H1 (cell line): ENCODE data around the gene RNF4. TPM values are rescaled to one million over a fixed set of nuclear protein-coding genes. Genes with fewer than 3 reads are reported as not detected.

Experiments
- CTCF ChIA-PET: fragments of 300-600 bp; sonication (Branson Sonifier 250); formaldehyde crosslinking; loops from one replicate; lab custom pipeline; 2021; ENCODE audit not compliant: partially characterized antibody; lab: Charles Lee
- POLR2A ChIA-PET: fragments of 300-600 bp; sonication (Branson Sonifier 250); formaldehyde crosslinking; loops from one replicate; lab custom pipeline; 2021; ENCODE audit warnings: inconsistent platforms; ENCODE audit not compliant: partially characterized antibody; lab: Charles Lee
- DNase-seq, 2 experiments: peaks; one replicate each; pipeline versions ENCODE4 v3.0.0 to v3.0.0-alpha.2; 2010 to 2022; ENCODE audit warnings: low spot score in 2 of 2, low read depth in 1 of 2, mixed read lengths in 1 of 2
- FAIRE-seq: peaks from 2 replicates; lab custom pipeline; 2011; peaks lifted over from hg19 to GRCh38; lab: Jason Lieb, UNC
- H2AFZ ChIP-seq: 2 replicates; pipeline ENCODE4 v1.8.1; 2012; ENCODE audit warnings: low read length, inconsistent platforms
- H2AK5ac ChIP-seq: 2 replicates; pipeline ENCODE4 v1.6.1; 2013; ENCODE audit warnings: low read depth, low read length
- H2BK120ac ChIP-seq: replicated peaks from 2 replicates; pipeline ENCODE3; 2013; ENCODE audit warnings: low read depth, low read length, inconsistent platforms
- H2BK12ac ChIP-seq: 2 replicates; pipeline ENCODE4 v1.6.1; 2013; ENCODE audit warnings: low read depth, low read length
- H2BK15ac ChIP-seq: 2 replicates; pipeline ENCODE4 v1.6.1; 2013; ENCODE audit warnings: low read length
- H2BK20ac ChIP-seq: 2 replicates; pipeline ENCODE4 v1.6.1; 2013; ENCODE audit warnings: low read length
- H2BK5ac ChIP-seq: 2 replicates; pipeline ENCODE4 v1.6.1; 2013; ENCODE audit warnings: low read depth, low read length
- H3K14ac ChIP-seq: 2 replicates; pipeline ENCODE4 v1.6.1; 2013; ENCODE audit warnings: inconsistent platforms; ENCODE audit not compliant: insufficient read length
- H3K18ac ChIP-seq: 2 replicates; pipeline ENCODE4 v1.6.1; 2013; ENCODE audit warnings: low read length; ENCODE audit errors: extremely low read depth
- H3K23ac ChIP-seq: 2 replicates; pipeline ENCODE4 v1.6.1; 2013; ENCODE audit warnings: inconsistent platforms; ENCODE audit not compliant: insufficient read length
- H3K23me2 ChIP-seq: 2 replicates; pipeline ENCODE4 v1.6.1; 2013; ENCODE audit warnings: low read depth, low read length
- H3K27ac ChIP-seq: 2 replicates; pipeline ENCODE4 v1.6.1; 2011; ENCODE audit warnings: low read depth, low read length, inconsistent platforms
- H3K27me3 ChIP-seq, 4 experiments: replicated peaks in 1 of 4; 1 replicate in 1 of 4; 2 replicates in 3 of 4; pipeline versions ENCODE4 v1.6.1 to v1.8.1; 2011 to 2013; ENCODE audit warnings: low read length in 3 of 4, mild to moderate bottlenecking in 3 of 4, inconsistent platforms in 2 of 4, mixed read lengths in 2 of 4, moderate library complexity in 1 of 4; ENCODE audit not compliant: control insufficient read depth in 3 of 4, insufficient read depth in 3 of 4; ENCODE audit errors: extremely low read depth in 1 of 4
- H3K36me3 ChIP-seq, 4 experiments: 2 replicates each; pipeline versions ENCODE4 v1.6.1 to v1.8.1; 2011 to 2013; ENCODE audit warnings: mild to moderate bottlenecking in 4 of 4, low read length in 3 of 4, moderate library complexity in 2 of 4, control low read depth in 1 of 4, inconsistent platforms in 1 of 4; ENCODE audit not compliant: insufficient read depth in 4 of 4, control insufficient read depth in 2 of 4
- H3K4ac ChIP-seq: replicated peaks from 2 replicates; pipeline ENCODE3; 2013; ENCODE audit warnings: low read length, low read depth, mixed read lengths, inconsistent platforms; ENCODE audit not compliant: insufficient read length
- H3K4me1 ChIP-seq, 4 experiments: replicated peaks in 1 of 4; 1 replicate in 1 of 4; 2 replicates in 3 of 4; pipeline versions ENCODE4 v1.6.1 to v1.8.1; 2011 to 2013; ENCODE audit warnings: low read length in 3 of 4, inconsistent platforms in 2 of 4, mixed read lengths in 1 of 4; ENCODE audit not compliant: insufficient read depth in 4 of 4, control insufficient read depth in 3 of 4
- H3K4me2 ChIP-seq, 2 experiments: 2 replicates each; pipeline versions ENCODE4 v1.6.1 to v1.8.1; 2011 to 2013; ENCODE audit warnings: low read depth in 2 of 2, low read length in 2 of 2, control low read depth in 1 of 2, inconsistent platforms in 1 of 2, mild to moderate bottlenecking in 1 of 2; ENCODE audit not compliant: insufficient read depth in 1 of 2
- H3K4me3 ChIP-seq, 4 experiments: fragments of 200-600, 300-600 bp in 1 of 4; sonication (generic), shearing (Covaris generic), sonication (Bioruptor Twin) in 1 of 4; 2 replicates each; pipeline versions ENCODE4 v1.5.1 to v1.8.1; 2011 to 2016; ENCODE audit warnings: low read length in 4 of 4, low read depth in 3 of 4, control low read depth in 2 of 4, inconsistent platforms in 2 of 4, mild to moderate bottlenecking in 2 of 4, mixed read lengths in 1 of 4, moderate library complexity in 1 of 4; ENCODE audit not compliant: insufficient read depth in 2 of 4; ENCODE audit errors: extremely low read depth in 1 of 4
- H3K56ac ChIP-seq: replicated peaks from 2 replicates; pipeline ENCODE3; 2013; ENCODE audit warnings: low read depth, mild to moderate bottlenecking, mixed read lengths, low read length, inconsistent platforms; ENCODE audit not compliant: insufficient read length
- H3K79me1 ChIP-seq: 2 replicates; pipeline ENCODE4 v1.6.1; 2013; ENCODE audit warnings: low read depth, low read length, control low read depth
- H3K79me2 ChIP-seq, 2 experiments: 2 replicates each; pipeline versions ENCODE4 v1.6.1 to v1.8.1; 2012 to 2013; ENCODE audit warnings: low read length in 2 of 2, mild to moderate bottlenecking in 2 of 2, inconsistent platforms in 1 of 2; ENCODE audit not compliant: insufficient read depth in 2 of 2, control insufficient read depth in 1 of 2
- H3K9ac ChIP-seq, 4 experiments: replicated peaks in 1 of 4; 1 replicate in 1 of 4; 2 replicates in 3 of 4; pipeline versions ENCODE4 v1.6.1 to v1.8.1; 2011 to 2013; ENCODE audit warnings: low read depth in 3 of 4, low read length in 3 of 4, control low read depth in 2 of 4, mild to moderate bottlenecking in 2 of 4, moderate library complexity in 2 of 4, inconsistent platforms in 1 of 4; ENCODE audit errors: extremely low read depth in 1 of 4
- H3K9me3 ChIP-seq, 2 experiments: 2 replicates each; pipeline versions ENCODE4 v1.6.1 to v1.8.1; 2012 to 2013; ENCODE audit warnings: mild to moderate bottlenecking in 2 of 2, moderate library complexity in 2 of 2, control low read depth in 1 of 2, inconsistent platforms in 1 of 2, low read depth in 1 of 2, low read length in 1 of 2, mixed read lengths in 1 of 2; ENCODE audit not compliant: insufficient read depth in 2 of 2
- H4K20me1 ChIP-seq, 2 experiments: replicated peaks in 1 of 2; 2 replicates each; pipeline versions ENCODE3 to v1.8.1; 2011 to 2013; ENCODE audit warnings: inconsistent platforms in 2 of 2, low read length in 2 of 2, mild to moderate bottlenecking in 1 of 2; ENCODE audit not compliant: insufficient read depth in 2 of 2, control insufficient read depth in 1 of 2
- H4K5ac ChIP-seq: 2 replicates; pipeline ENCODE4 v1.6.1; 2013; ENCODE audit warnings: low read length, low read depth, mixed read lengths, inconsistent platforms; ENCODE audit not compliant: insufficient read length
- H4K8ac ChIP-seq: 2 replicates; pipeline ENCODE4 v1.8.0; 2013; ENCODE audit warnings: mild to moderate bottlenecking, moderate library complexity, low read length, inconsistent platforms; ENCODE audit not compliant: insufficient read depth; ENCODE audit errors: extremely low read depth
- H4K91ac ChIP-seq: replicated peaks from 2 replicates; pipeline ENCODE3; 2013; ENCODE audit warnings: low read length, mixed read lengths, inconsistent platforms; ENCODE audit not compliant: insufficient read length
- ATF2 ChIP-seq: IDR thresholded peaks from 2 replicates; pipeline ENCODE4 v1.6.1; 2012; ENCODE audit warnings: low read length, inconsistent platforms
- BCL11A ChIP-seq, 2 experiments: IDR thresholded peaks; one replicate each; pipeline ENCODE4 v1.6.1; 2011; ENCODE audit warnings: low read depth in 2 of 2, low read length in 2 of 2, mild to moderate bottlenecking in 2 of 2
- KDM1A ChIP-seq: fragments of 200-600, 300-600 bp; sonication (generic); IDR thresholded peaks from 2 replicates; pipeline ENCODE4 v1.7.1; 2016; ENCODE audit warnings: mild to moderate bottlenecking, low read length, borderline replicate concordance
- KDM4A ChIP-seq: IDR thresholded peaks from one replicate; pipeline ENCODE4 v1.7.1; 2012; ENCODE audit warnings: low read depth, mild to moderate bottlenecking, moderate library complexity, low read length, inconsistent platforms; ENCODE audit not compliant: severe bottlenecking
- MAFK ChIP-seq: IDR thresholded peaks from 2 replicates; pipeline ENCODE4 v1.6.1; 2012; ENCODE audit warnings: low read depth, mild to moderate bottlenecking, improper control_type of control experiment, low read length
- RNF2 ChIP-seq: fragments of 200-900, 300-1000 bp; sonication (generic); IDR thresholded peaks from 2 replicates; pipeline ENCODE4 v1.7.1; 2016; ENCODE audit warnings: borderline replicate concordance, low read depth, mild to moderate bottlenecking, antibody characterized with exemption, low read length; ENCODE audit not compliant: poor library complexity, severe bottlenecking; ENCODE audit errors: missing control alignments
- SIRT6 ChIP-seq: IDR thresholded peaks from one replicate; pipeline ENCODE4 v1.7.1; 2012; ENCODE audit warnings: low read length, inconsistent platforms
- SIX5 ChIP-seq: IDR thresholded peaks from 2 replicates; pipeline ENCODE4 v1.6.1; 2011; ENCODE audit warnings: mild to moderate bottlenecking, low read depth, low read length
- SRF ChIP-seq: IDR thresholded peaks from 2 replicates; pipeline ENCODE4 v1.6.1; 2011; ENCODE audit warnings: mild to moderate bottlenecking, low read depth, low read length, moderate library complexity
- TEAD4 ChIP-seq: IDR thresholded peaks from 2 replicates; pipeline ENCODE4 v1.6.1; 2012; ENCODE audit warnings: low read depth, low read length, inconsistent platforms, mixed read lengths
- ZNF274 ChIP-seq: IDR thresholded peaks from 2 replicates; pipeline ENCODE4 v1.7.0; 2012; ENCODE audit warnings: low read length, borderline replicate concordance; ENCODE audit errors: extremely low read depth
- WGBS, 2 experiments: shearing (Covaris generic) in 1 of 2; methylation state at CpG; one replicate each; pipeline versions ENCODE4 v1.1.6 to v1.1.7; 2013 to 2015; ENCODE audit warnings: low lambda C conversion rate in 2 of 2, mixed read lengths in 2 of 2, inconsistent platforms in 1 of 2, low coverage in 1 of 2, missing lambda C conversion rate in 1 of 2; ENCODE audit not compliant: insufficient replicate concordance in 2 of 2, insufficient coverage in 1 of 2, insufficient read length in 1 of 2; ENCODE audit errors: extremely low coverage in 1 of 2, missing lambda C conversion rate in 1 of 2; 5-methylcytosine and 5-hydroxymethylcytosine counted together
- polyA plus RNA-seq, 7 experiments: library from polyadenylated mRNA; depleted of rRNA in 3 of 7; stranded (reverse) in 5 of 7; unstranded in 2 of 7; fragments of >200 nt in 5 of 7; fragments of 200-250 nt in 2 of 7; gene quantifications; 1 replicate in 5 of 7; 2 replicates in 1 of 7; 4 replicates in 1 of 7; pipeline versions ENCODE4 v1.2.1 to v1.2.3, GENCODE V29; 2011 to 2013; ENCODE audit warnings: missing spikeins in 2 of 7, mixed read lengths in 2 of 7
- total RNA-seq: library from RNA; stranded (reverse); fragmentation: NEBNext Ultra II Directional; extraction: Animal tissue kit (Norgen Biotek cat#: 25700); gene quantifications from 2 replicates; pipeline ENCODE4 v1.2.1, GENCODE V29; 2021

RNF4 gene
- total and polyA plus RNA-seq, 2 of the 8 experiments (the other 6 are each of a cell fraction or from before 2014, with no cell fraction given) = 68.2 to 78.9 TPM

- no peak for FAIRE-seq
- TF ChIP-seq BCL11A (IDR thresholded peaks at IDR 0.05; ENCODE audit: low read depth in 2 of 2, low read length in 2 of 2) = no peak
- TF ChIP-seq RNF2 = no peak
- no peak for TF ChIP-seq TEAD4
- TF ChIP-seq MAFK = no peak
- TF ChIP-seq ATF2 = no peak
- no peak for TF ChIP-seq SIX5
- TF ChIP-seq ZNF274 = no peak
- TF ChIP-seq KDM4A = no peak
- no peak for TF ChIP-seq SIRT6
- TF ChIP-seq SRF = no peak
- TF ChIP-seq KDM1A = no peak
Measured at GRCh38 chr4:2446656-2447564, 22.0 kb upstream of the RNF4 start.

More at GRCh38 chr4:2446656-2447564, 22.0 kb upstream of the RNF4 start:
- CTCF ChIA-PET = no interaction called here
- H3K4ac ChIP-seq = no peak overlapping the region
- no peak overlapping the region for H2BK120ac ChIP-seq
- H3K4me1 ChIP-seq = no peaks in the 10 kb centered on the region; a peak in 3 of 7 replicates
- no peak for DNase-seq
- peak overlapping the region; percentile 23 for H3K56ac ChIP-seq
- H2AFZ ChIP-seq = no peak overlapping the region
- POLR2A ChIA-PET = no interaction called here
- H3K9ac ChIP-seq = no peak overlapping the region
- no peaks in the 10 kb centered on the region for H3K9me3 ChIP-seq
- no peak overlapping the region for H2BK5ac ChIP-seq
- no peak overlapping the region for H3K14ac ChIP-seq
- no peak overlapping the region for H3K18ac ChIP-seq
- no peak overlapping the region for H3K23ac ChIP-seq
- WGBS, 2 experiments = 81 to 100% methylated on average over 1 to 3 of the region's 3 CpGs
- H3K79me2 ChIP-seq = no peaks in the 10 kb centered on the region
- no peak overlapping the region for H4K91ac ChIP-seq
- no peak overlapping the region for H4K5ac ChIP-seq
- no peak overlapping the region for H2AK5ac ChIP-seq
- no peaks in the 10 kb centered on the region for H3K36me3 ChIP-seq
- H3K4me2 ChIP-seq = no peak overlapping the region
- peaks cover 0 to 3% of the 10 kb centered on the region in 2 experiments for H4K20me1 ChIP-seq
- no peak overlapping the region for H2BK15ac ChIP-seq
- H2BK12ac ChIP-seq = no peak overlapping the region
- H3K79me1 ChIP-seq = no peaks in the 10 kb centered on the region
- no peak overlapping the region for H3K27ac ChIP-seq
- no peak overlapping the region for H3K4me3 ChIP-seq
- H3K23me2 ChIP-seq = peaks cover 15% of the 10 kb centered on the region; the same call in 1 of the 2 replicates
- no peaks in the 10 kb centered on the region for H3K27me3 ChIP-seq
- no peak overlapping the region for H4K8ac ChIP-seq
- H2BK20ac ChIP-seq = no peak overlapping the region
